ENCODE data around the gene FNIP1.

FNIP1 gene

DNA sequence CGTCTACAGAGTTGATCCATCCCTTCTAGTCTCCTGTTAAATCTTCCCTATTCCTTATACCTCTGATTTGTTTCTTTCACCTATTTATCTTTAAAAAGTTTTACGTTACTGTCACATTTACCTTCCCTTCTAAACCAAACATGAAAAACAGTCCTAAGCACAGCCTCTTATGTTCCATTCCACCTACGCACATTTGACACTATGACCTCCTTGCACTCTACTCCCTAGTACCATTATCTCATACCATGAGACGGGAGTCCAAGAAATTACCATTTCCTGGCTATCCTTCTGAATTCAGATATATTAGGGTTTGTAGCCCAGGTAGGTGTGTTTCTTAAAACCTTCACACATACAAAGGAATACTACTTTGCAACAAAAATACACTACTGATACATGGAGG is 25.1 kb downstream of the FNIP1 start:
- DNase-seq (ENCODE audit: low spot score), result no peak
- TF ChIP-seq, protein P1, sequence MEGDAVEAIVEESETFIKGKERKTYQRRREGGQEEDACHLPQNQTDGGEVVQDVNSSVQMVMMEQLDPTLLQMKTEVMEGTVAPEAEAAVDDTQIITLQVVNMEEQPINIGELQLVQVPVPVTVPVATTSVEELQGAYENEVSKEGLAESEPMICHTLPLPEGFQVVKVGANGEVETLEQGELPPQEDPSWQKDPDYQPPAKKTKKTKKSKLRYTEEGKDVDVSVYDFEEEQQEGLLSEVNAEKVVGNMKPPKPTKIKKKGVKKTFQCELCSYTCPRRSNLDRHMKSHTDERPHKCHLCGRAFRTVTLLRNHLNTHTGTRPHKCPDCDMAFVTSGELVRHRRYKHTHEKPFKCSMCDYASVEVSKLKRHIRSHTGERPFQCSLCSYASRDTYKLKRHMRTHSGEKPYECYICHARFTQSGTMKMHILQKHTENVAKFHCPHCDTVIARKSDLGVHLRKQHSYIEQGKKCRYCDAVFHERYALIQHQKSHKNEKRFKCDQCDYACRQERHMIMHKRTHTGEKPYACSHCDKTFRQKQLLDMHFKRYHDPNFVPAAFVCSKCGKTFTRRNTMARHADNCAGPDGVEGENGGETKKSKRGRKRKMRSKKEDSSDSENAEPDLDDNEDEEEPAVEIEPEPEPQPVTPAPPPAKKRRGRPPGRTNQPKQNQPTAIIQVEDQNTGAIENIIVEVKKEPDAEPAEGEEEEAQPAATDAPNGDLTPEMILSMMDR (IDR thresholded peaks at IDR 0.05; ENCODE audit: extremely low read depth, missing control alignments), result no peak

DNA sequence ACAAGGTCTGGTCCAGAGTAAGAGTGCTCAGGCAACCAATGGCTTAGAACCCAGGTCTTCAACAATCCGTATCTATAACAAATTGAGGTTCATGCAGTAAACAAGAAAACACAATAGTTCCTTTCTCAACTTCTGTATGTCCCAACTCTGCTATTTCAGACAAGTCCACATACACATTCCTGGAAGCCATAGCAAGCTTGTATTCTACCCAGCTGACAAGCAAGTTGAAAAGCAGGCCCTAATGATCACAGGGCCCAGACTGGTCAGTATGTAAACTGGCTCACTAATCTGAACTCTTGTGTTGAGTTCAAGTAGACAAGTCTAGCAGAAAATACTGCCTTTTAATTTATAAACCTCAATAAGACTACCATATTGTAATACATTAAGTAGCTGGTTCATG is 26.9 kb downstream of the FNIP1 start:
- DNase-seq (ENCODE audit: low spot score), result no peak
- TF ChIP-seq, protein P1 (IDR thresholded peaks at IDR 0.05; ENCODE audit: extremely low read depth, missing control alignments), result no peak

DNA sequence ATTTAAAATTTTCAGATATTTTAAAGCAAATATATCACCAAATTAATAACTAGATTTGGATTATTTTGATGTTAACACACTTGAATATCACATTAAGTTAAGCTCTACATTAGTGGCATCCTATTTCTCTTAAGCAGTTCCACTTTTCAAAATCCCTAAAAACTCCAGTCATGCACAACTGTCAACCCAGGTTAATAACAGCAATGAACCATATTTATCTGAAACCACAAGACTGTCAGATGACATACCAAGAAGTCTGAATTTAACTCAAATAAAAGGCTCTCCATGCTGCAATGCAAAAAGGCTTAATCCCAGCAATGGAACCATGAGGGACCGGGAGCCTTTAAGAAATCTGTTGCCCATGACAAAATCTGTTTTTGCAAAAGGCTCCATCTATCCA is 27.5 kb downstream of the FNIP1 start:
- DNase-seq (ENCODE audit: low spot score), result no peak
- TF ChIP-seq, protein P1 (IDR thresholded peaks at IDR 0.05; ENCODE audit: extremely low read depth, missing control alignments), result no peak

DNA sequence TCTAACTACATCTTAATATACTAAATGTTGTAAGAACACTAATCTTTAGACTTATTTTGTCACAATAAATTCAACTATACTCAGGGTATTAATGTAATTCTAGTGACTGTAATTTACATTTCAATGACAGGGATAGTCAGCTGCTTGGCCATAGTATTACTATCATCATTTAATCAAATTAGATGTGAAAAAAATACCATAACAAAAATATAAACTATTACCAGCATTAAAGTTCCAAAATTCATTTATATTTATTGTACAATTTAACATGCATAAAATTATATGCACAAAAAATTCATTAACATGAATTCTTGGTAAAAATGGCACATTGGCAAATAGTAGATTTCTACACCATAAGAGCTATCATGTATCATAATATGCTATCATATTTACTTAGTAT is 28.9 kb downstream of the FNIP1 start:
- no peak for DNase-seq (ENCODE audit: low spot score)
- TF ChIP-seq, protein P1 (IDR thresholded peaks at IDR 0.05; ENCODE audit: extremely low read depth, missing control alignments), result no peak

DNA sequence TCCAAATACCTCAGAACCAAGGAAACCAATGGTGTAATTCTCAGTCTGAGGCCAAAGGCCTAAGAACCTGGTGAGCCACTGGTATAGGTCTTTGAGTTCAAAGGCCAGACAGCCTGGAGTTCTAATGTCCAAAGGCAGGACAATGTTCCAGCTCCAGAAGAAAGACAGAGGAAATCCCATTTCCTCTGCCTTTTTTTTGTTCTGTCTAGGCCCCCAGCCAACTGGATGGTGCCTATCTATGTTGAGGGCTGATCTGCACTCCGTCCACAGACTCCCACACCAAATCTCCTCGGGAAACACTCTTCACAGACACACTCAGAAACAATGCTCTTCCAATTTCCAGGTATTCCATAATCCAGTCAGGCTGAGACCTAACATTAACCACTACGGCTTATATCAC is 30.1 kb downstream of the FNIP1 start:
- TF ChIP-seq, protein P1 (IDR thresholded peaks at IDR 0.05; ENCODE audit: extremely low read depth, missing control alignments), result no peak
- no peak for DNase-seq (ENCODE audit: low spot score)

DNA sequence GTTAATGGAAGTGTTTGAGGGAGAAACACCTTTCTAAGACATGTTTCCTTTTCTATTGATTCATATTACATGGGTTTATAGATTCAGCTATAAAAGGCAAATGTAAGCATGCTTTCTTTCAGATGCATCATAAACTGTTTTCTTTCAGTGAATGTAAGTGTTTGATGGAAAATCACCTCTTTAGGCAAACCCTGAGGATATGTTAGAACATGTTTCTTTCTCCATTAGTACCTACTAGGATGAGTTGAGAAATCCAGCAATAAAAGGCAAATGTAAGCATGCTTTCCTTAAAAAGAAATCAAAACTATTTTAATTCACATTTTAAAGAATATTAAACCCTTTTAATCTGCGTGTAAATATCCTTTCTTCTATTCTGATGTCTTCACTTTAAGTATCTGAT is 31.6 kb downstream of the FNIP1 start:
- TF ChIP-seq, protein P1 (IDR thresholded peaks at IDR 0.05; ENCODE audit: extremely low read depth, missing control alignments), result no peak

DNA sequence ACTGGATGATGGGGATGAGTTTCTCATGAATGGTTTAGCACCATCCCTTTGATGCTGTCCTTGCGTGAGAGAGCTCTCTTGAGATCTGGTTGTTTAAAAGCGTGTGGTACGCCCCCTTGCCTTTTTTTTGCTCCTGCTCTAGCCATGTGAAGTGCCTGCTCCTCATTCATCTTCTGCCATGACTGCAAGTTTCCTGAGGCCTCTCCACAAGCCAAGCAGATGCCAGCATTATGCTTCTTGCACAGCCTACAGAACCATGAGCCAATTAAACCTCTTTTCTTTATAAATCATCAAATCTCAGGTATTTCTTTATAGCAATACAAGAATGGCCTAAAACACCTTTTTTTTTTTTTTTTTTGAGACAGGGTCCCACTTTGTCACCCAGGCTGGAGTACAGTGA is 32.8 kb downstream of the FNIP1 start:
- TF ChIP-seq, protein P1 (IDR thresholded peaks at IDR 0.05; ENCODE audit: extremely low read depth, missing control alignments), result no peak
- DNase-seq (ENCODE audit: low spot score), result no peak

More for the DNA sequence above, 31.6 kb downstream of the FNIP1 start:
- DNase-seq (ENCODE audit: low spot score), result no peak

Measured in GM20000 (cell line).